ENCODE results near the gene OR4B1.

Gene OR4B1

DNA sequence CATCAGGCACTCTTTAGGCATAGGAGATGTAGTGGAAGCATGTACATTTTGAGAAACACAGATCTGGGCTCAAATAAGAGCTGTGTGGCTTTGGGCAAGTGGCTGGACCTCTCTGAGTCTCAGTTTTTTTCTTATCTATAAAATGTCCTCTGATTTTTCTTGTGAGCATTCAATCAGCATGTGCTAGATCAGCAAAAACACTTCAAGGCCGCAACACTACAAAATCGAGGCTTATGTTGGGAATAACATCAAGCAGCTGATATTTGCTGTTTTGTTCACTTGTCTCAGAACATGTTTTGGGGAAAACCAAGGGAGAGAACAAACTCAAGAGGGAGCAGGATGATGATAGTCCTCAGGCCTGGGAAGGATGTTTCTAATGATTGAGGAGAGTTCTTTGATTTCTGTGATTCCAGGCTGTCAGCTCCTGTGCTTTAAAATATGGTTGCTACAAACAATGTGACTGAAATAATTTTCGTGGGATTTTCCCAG lies 46.9 kb downstream of the OR4B1 start, which contains the start of gene OR4X1:
OR4X1 (plus strand) TSS at position 439 of the 489 bp plus-strand sequence; CDS start at position 439, 0 bp downstream.
- DNase-seq = no peak

Measured in 8988T (cell line).